Activated CD8-positive, alpha-beta T cell treated with anti-CD3 and anti-CD28 coated beads, Interleukin-2, amount 10 ng/mL, durations not matched to agents 7 days and 5 days (primary cell): ENCODE results near the gene BCO2. TPM values are rescaled to one million over a fixed set of nuclear protein-coding genes. Genes with fewer than 3 reads are reported as not detected.

ENCODE experiments used
- ATAC-seq: fragments of 150-1000 bp; cut with Tn5 transposase; one replicate; pipeline ENCODE4 v1.10.0; 2021; ENCODE audit warnings: moderate library complexity
- CTCF ChIA-PET: fragments of 350-600 bp; sonication (Branson Sonifier 250); formaldehyde crosslinking; loops from one replicate; lab custom pipeline; 2021; ENCODE audit warnings: antibody characterized with exemption; lab: Charles Lee
- POLR2A ChIA-PET: fragments of 350-600 bp; sonication (Branson Sonifier 250); formaldehyde crosslinking; loops from one replicate; lab custom pipeline; 2021; ENCODE audit warnings: antibody characterized with exemption; lab: Charles Lee
- DNase-seq: peaks from one replicate; pipeline ENCODE4 v3.0.0-alpha.2; 2020
- H3K27ac Mint-ChIP-seq: one replicate; pipeline ENCODE4 v1.8.0; 2021; ENCODE audit warnings: mild to moderate bottlenecking, mixed read lengths
- H3K27me3 Mint-ChIP-seq: one replicate; pipeline ENCODE4 v1.8.0; 2021; ENCODE audit warnings: low read depth, mixed read lengths
- H3K36me3 Mint-ChIP-seq: one replicate; pipeline ENCODE4 v1.8.0; 2021; ENCODE audit warnings: low read depth, mixed read lengths
- H3K4me1 Mint-ChIP-seq: one replicate; pipeline ENCODE4 v1.8.0; 2021; ENCODE audit warnings: low read depth, mixed read lengths
- H3K4me3 Mint-ChIP-seq: one replicate; pipeline ENCODE4 v1.8.0; 2021; ENCODE audit warnings: mild to moderate bottlenecking, mixed read lengths
- H3K9me3 Mint-ChIP-seq: one replicate; pipeline ENCODE4 v1.8.0; 2022; ENCODE audit warnings: mixed read lengths; ENCODE audit not compliant: insufficient read depth
- total RNA-seq, 2 experiments: library from RNA; stranded (reverse); gene quantifications; one replicate each; pipeline ENCODE4 v1.2.3, GENCODE V29; 2021

BCO2 gene
- total RNA-seq, 2 experiments from 2014 or later: 1.3 to 1.9 TPM

DNA sequence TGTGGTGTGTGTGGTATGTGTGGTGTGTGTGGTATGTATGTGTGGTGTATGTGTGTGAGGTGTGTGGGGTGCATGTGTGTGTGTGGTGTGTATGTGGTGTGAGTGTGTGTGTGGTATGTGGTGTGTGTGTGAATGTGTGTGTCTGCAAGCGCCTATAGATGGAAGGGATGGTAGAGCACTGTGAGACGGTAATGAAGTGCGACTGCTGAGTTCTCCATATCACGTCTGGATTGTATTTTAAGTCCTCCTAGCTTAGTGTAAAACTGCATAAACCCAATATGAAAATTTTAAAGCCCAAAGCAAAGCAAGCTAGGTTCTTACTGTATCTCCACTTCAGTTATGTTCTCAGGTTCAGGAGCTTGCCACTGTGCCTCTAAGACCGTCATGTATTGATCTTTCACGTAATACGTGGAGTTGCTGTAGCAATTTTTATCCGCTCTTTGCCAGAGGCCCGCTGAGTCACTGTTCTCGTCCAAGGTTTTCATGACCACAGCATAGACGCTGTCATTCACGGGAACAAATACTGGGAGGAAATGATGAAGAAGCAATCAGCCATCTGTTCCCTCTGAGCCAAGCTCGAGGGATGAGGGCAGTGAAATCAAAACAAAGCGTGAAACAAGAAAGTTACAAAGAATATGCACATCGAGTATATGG, 79.9 kb downstream of the BCO2 start:
- H3K4me1 Mint-ChIP-seq: no peaks in the 10 kb centered on the region
- H3K9me3 Mint-ChIP-seq: no peaks in the 10 kb centered on the region
- no peak overlapping the region for H3K4me3 Mint-ChIP-seq
- ChIA-PET CTCF (interaction anchor here (0.8 to 1.5 kb wide), 2 partner anchors 25 to 36 kb away, joined by 3 to 7 read pairs; no protein-coding TSS in a partner anchor), POLR2A (interaction anchor here (0.6 kb wide), 1 partner anchor 138 kb away, joined by 5 read pairs; no protein-coding TSS in a partner anchor)
- ATAC-seq (no peak), DNase-seq (no peak)
- no peaks in the 10 kb centered on the region for H3K36me3 Mint-ChIP-seq
- no peak overlapping the region for H3K27ac Mint-ChIP-seq
- H3K27me3 Mint-ChIP-seq: no peaks in the 10 kb centered on the region

DNA sequence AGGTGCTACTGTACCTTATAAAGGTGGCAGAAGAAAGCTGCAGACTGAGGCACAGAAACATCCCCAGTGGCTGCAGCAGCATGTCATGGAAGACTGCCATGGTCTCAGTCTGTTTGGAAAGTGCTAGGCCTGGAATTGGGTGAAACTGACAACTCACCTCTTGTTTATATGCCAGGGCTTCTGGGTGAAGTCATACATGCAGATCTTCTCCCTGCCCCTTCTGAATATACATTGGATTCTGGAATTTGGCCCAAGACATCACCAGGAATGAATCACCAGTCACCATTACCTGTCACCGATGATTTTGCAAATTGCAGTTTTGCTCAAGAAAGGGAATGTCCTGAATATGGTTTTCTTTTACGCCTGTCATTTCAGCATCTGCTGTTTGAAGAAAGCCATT, 85.2 kb downstream of the BCO2 start, which contains the start of gene PLET1:
Gene PLET1, minus strand, starts transcription at position 371 of the 400 bp plus-strand sequence. Its CDS starts 271 bp downstream, at position 100.
- POLR2A ChIA-PET: no interaction called here
- CTCF ChIA-PET: no interaction called here
- ATAC-seq (no peak), DNase-seq (no peak)
- H3K9me3 Mint-ChIP-seq: no peaks in the 10 kb centered on the region
- no peak within 1 kb of the TSS for H3K4me3 Mint-ChIP-seq
- peaks cover 3% of the 10 kb centered on the region for H3K27me3 Mint-ChIP-seq
- no peaks in the 10 kb centered on the region for H3K4me1 Mint-ChIP-seq
- H3K36me3 Mint-ChIP-seq: no peaks in the 10 kb centered on the region
- H3K27ac Mint-ChIP-seq: no peak within 1 kb of the TSS

DNA sequence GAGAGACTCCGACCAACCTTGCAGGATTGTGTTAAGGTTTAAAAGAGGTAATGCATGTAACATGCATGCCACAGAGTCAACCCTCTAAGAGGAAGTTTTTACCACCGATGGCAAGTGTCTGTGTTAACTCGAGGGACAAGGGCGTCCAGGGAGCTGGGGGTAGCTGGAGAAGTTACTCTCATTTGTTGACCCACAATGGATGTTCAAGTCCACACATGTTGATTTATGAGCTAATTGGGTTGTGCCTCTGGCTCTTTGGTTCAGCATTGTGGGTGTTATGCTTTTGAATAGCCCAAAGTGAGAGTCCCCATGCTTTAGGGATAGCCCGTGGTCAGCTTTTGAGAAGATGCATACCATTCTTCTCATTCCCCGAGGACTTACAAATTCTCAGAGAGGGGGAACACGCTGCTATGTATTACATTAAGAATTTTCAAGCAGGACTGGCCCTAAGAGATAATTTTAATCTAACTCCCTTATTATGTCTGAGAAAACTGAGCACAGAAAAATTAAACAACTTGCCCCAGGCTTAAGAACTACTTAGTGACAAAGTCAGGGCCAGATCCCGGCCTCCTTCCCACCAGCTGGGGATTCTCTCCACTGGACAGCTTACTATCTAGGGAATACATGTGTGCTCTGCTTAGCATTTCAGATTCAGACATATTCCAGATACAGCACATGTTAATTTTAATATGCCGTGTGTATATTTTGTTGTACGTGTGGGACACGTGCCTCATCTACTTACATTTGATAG, 90.5 kb downstream of the BCO2 start:
- CTCF ChIA-PET: interaction anchor here (5.0 kb wide), 1 partner anchor 14 kb away, joined by 29 read pairs; no protein-coding TSS in a partner anchor
- no peak for ATAC-seq
- H3K9me3 Mint-ChIP-seq: no peaks in the 10 kb centered on the region

DNA sequence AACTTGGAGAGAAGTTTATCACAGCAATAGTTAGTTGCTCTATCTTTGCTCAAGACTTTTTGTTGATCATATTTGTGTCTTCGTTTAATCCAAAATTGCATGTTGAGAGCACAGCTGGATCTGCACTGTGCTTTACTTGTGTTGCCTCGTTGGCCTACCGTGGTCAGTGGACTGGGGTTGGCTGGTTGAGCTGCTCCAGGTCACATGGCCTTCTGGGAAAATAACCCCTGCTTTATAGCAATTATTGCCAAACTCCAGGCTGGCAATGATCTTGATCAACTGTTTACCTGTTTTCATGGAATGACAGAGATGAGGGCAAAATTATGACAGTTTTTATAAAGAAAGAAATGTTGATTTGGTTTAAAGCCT, 91.1 kb downstream of the BCO2 start:
- no peaks in the 10 kb centered on the region for H3K4me1 Mint-ChIP-seq
- H3K4me3 Mint-ChIP-seq: no peak overlapping the region
- ATAC-seq (no peak), DNase-seq (no peak)
- H3K9me3 Mint-ChIP-seq: no peaks in the 10 kb centered on the region
- no peak overlapping the region for H3K27ac Mint-ChIP-seq
- no peaks in the 10 kb centered on the region for H3K36me3 Mint-ChIP-seq
- ChIA-PET POLR2A (no interaction called here), CTCF (interaction anchor here (5.0 kb wide), 1 partner anchor 14 kb away, joined by 29 read pairs; no protein-coding TSS in a partner anchor)
- peaks cover 3% of the 10 kb centered on the region for H3K27me3 Mint-ChIP-seq

More for the DNA sequence above, 90.5 kb downstream of the BCO2 start:
- no peaks in the 10 kb centered on the region for H3K4me1 Mint-ChIP-seq
- no peak for DNase-seq
- H3K27me3 Mint-ChIP-seq: peaks cover 3% of the 10 kb centered on the region
- POLR2A ChIA-PET: no interaction called here
- no peak overlapping the region for H3K27ac Mint-ChIP-seq
- no peaks in the 10 kb centered on the region for H3K36me3 Mint-ChIP-seq
- no peak overlapping the region for H3K4me3 Mint-ChIP-seq

DNA sequence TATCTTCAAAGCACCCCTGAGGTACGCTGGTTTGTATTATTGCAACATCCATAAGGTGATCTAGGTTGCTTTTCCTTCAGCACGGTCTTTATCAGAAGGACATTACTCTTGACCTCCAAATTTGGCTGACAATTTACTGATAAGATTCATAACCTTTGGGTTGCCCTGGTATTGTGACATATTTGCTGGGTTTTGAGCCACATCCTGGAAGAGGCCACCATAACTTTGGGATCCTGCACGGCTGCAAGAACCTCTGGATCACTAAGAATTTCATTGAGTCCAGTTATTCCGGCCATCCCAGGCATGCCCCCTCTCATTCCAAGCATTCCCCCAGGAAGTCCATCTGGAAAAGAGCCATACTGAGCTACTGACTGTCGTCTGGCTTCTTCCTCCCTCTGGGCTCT, 91.9 kb downstream of the BCO2 start:
- no peak overlapping the region for H3K4me3 Mint-ChIP-seq
- DNase-seq (no peak), ATAC-seq (no peak)
- H3K27ac Mint-ChIP-seq: no peak overlapping the region
- H3K36me3 Mint-ChIP-seq: no peaks in the 10 kb centered on the region
- peaks cover 3% of the 10 kb centered on the region for H3K27me3 Mint-ChIP-seq
- ChIA-PET POLR2A (no interaction called here), CTCF (interaction anchor here (5.0 kb wide), 1 partner anchor 13 kb away, joined by 29 read pairs; no protein-coding TSS in a partner anchor)
- no peaks in the 10 kb centered on the region for H3K4me1 Mint-ChIP-seq
- H3K9me3 Mint-ChIP-seq: no peaks in the 10 kb centered on the region

DNA sequence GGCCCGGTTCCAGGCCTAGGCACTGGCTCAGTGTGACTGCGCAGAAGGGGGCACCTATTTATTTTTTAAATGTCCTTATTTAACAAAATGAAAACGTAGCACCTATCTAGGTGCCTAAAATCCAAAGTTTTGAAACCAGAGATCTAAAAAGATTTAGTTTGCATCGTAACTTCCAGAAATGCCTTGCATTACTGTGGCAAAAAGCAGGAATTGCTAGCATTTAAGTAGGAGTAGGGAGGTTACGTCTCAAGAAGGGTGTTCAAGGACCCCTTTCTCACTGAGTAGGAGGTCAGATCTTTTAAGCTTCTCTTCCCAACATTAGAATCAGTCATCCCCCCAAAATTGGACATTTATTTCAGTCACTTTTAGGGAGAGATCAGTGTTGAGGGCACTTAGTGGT, 93.1 kb downstream of the BCO2 start:
- Mint-ChIP-seq H3K9me3 (no peaks in the 10 kb centered on the region), H3K4me3 (no peak overlapping the region), H3K4me1 (no peaks in the 10 kb centered on the region), H3K36me3 (no peaks in the 10 kb centered on the region), H3K27me3 (peaks cover 3% of the 10 kb centered on the region), H3K27ac (no peak overlapping the region)
- CTCF ChIA-PET: interaction anchor here (3.7 kb wide), 1 partner anchor 12 kb away, joined by 28 read pairs; no protein-coding TSS in a partner anchor
- POLR2A ChIA-PET: no interaction called here
- ATAC-seq (no peak), DNase-seq (no peak)

Other genes with a start within 250 kb of the BCO2 start
- gene DIXDC1, start 238.2 kb upstream of the BCO2 start, total RNA-seq: 1 to 10 TPM; 3.1 to 5.1 TPM
- gene DLAT, start 150.1 kb upstream of the BCO2 start, total RNA-seq: 10 to 100 TPM; 35.4 to 36.7 TPM
- gene PIH1D2, start 101.5 kb upstream of the BCO2 start, total RNA-seq: under 1 TPM; 0.24 to 0.76 TPM
- gene NKAPD1, start 101.2 kb upstream of the BCO2 start, total RNA-seq: 10 to 100 TPM; 17.1 to 22.9 TPM
- gene TIMM8B, start 88.8 kb upstream of the BCO2 start, total RNA-seq: 10 to 100 TPM; 59.1 to 62.3 TPM
- gene SDHD, start 88.6 kb upstream of the BCO2 start, total RNA-seq: 10 to 100 TPM; 98.2 to 99.4 TPM
- under 1 TPM; 0.26 to 0.40 TPM for gene IL18, start 11.4 kb upstream of the BCO2 start, total RNA-seq
- not detected for gene TEX12, start 8.1 kb upstream of the BCO2 start, total RNA-seq
- 10 to 100 TPM; 19.8 to 20.8 TPM for gene PTS, start 50.9 kb downstream of the BCO2 start, total RNA-seq
- gene PLET1, start 85.3 kb downstream of the BCO2 start, total RNA-seq: not detected